Measurements from ENCODE around the gene C16orf78.

DNA sequence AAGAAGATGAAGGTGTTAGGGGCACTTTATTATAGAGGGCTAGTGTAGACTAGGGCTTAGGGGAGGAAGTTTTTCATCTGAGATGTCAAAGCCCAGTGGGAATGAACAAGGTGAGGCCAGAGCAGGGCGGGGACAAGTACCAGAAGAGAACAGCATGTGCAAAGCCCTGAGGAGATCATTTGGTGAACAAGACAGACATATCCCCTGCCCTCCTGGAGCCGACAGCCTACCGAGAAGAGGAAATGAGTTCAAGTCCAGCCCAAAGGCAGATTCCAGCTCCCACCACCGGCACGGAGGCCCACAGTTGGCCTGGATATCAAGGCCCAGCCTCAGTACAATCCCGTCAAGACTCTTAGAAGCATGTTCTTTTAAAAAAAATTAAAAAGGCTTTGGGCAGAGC is 61.1 kb downstream of the C16orf78 start:
- TF ChIP-seq, protein P1, sequence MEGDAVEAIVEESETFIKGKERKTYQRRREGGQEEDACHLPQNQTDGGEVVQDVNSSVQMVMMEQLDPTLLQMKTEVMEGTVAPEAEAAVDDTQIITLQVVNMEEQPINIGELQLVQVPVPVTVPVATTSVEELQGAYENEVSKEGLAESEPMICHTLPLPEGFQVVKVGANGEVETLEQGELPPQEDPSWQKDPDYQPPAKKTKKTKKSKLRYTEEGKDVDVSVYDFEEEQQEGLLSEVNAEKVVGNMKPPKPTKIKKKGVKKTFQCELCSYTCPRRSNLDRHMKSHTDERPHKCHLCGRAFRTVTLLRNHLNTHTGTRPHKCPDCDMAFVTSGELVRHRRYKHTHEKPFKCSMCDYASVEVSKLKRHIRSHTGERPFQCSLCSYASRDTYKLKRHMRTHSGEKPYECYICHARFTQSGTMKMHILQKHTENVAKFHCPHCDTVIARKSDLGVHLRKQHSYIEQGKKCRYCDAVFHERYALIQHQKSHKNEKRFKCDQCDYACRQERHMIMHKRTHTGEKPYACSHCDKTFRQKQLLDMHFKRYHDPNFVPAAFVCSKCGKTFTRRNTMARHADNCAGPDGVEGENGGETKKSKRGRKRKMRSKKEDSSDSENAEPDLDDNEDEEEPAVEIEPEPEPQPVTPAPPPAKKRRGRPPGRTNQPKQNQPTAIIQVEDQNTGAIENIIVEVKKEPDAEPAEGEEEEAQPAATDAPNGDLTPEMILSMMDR (optimal IDR thresholded peaks at IDR 0.05 in 1 of 3, IDR thresholded peaks at IDR 0.05 in 1 of 3, conservative IDR thresholded peaks at IDR 0.05 in 1 of 3; ENCODE audit: extremely low read depth in 1 of 3, insufficient read depth in 2 of 3, low read length in 3 of 3): no peak
- no peak for TF ChIP-seq EZH2 (IDR thresholded peaks at IDR 0.05; ENCODE audit: low read length)

Measured in keratinocyte (primary cell).